Keratinocyte (primary cell): ENCODE measurements around the gene TTC24. TPM values are rescaled to one million over a fixed set of nuclear protein-coding genes. Genes with fewer than 3 reads are reported as not detected.

Experiments
- DNase-seq: peaks from one replicate; pipeline ENCODE4 v3.0.0-alpha.2; 2011; ENCODE audit warnings: low read depth, missing footprints, low spot score
- FAIRE-seq: peaks from 2 replicates; lab custom pipeline; 2011; peaks lifted over from hg19 to GRCh38; lab: Jason Lieb, UNC
- H2AFZ ChIP-seq: 2 replicates; pipeline ENCODE4 v1.6.0; 2012; ENCODE audit warnings: low read length, control low read depth, inconsistent platforms; ENCODE audit not compliant: control insufficient read depth
- H3K27ac ChIP-seq: 2 replicates; pipeline ENCODE4 v1.5.1; 2011; ENCODE audit warnings: low read length; ENCODE audit not compliant: control insufficient read depth, insufficient read depth
- H3K27me3 ChIP-seq: 3 replicates; pipeline ENCODE4 v1.6.0; 2011; ENCODE audit warnings: low read length; ENCODE audit not compliant: control insufficient read depth, insufficient read depth; ENCODE audit errors: extremely low read depth
- H3K36me3 ChIP-seq, 2 experiments: 2 replicates in 1 of 2; 3 replicates in 1 of 2; pipeline ENCODE4 v1.5.1; 2011; ENCODE audit warnings: low read length in 2 of 2, mild to moderate bottlenecking in 1 of 2; ENCODE audit not compliant: control insufficient read depth in 2 of 2, insufficient read depth in 2 of 2; ENCODE audit errors: extremely low read depth in 1 of 2
- H3K4me1 ChIP-seq: 3 replicates; pipeline ENCODE4 v1.5.1; 2011; ENCODE audit warnings: low read length; ENCODE audit not compliant: control insufficient read depth, insufficient read depth; ENCODE audit errors: extremely low read depth
- H3K4me2 ChIP-seq: 3 replicates; pipeline ENCODE4 v1.6.0; 2011; ENCODE audit warnings: low read depth, low read length; ENCODE audit not compliant: control insufficient read depth, insufficient read depth; ENCODE audit errors: extremely low read depth
- H3K4me3 ChIP-seq, 3 experiments: fragments of 200-600 bp in 1 of 3; sonication (generic) in 1 of 3; 2 replicates in 2 of 3; 3 replicates in 1 of 3; pipeline ENCODE4 v1.5.1; 2011 to 2016; ENCODE audit warnings: low read length in 3 of 3, mild to moderate bottlenecking in 3 of 3, control low read depth in 2 of 3, inconsistent platforms in 1 of 3, low read depth in 1 of 3, mixed read lengths in 1 of 3, mixed run types in 1 of 3, moderate library complexity in 1 of 3; ENCODE audit not compliant: control insufficient read depth in 2 of 3, insufficient read depth in 2 of 3; ENCODE audit errors: extremely low read depth in 1 of 3
- H3K79me2 ChIP-seq: 2 replicates; pipeline ENCODE4 v1.6.0; 2012; ENCODE audit warnings: low read length; ENCODE audit not compliant: control insufficient read depth, insufficient read depth
- H3K9ac ChIP-seq: 3 replicates; pipeline ENCODE4 v1.6.0; 2011; ENCODE audit warnings: low read length; ENCODE audit not compliant: control insufficient read depth, insufficient read depth; ENCODE audit errors: extremely low read depth
- H3K9me1 ChIP-seq: 3 replicates; pipeline ENCODE4 v1.6.0; 2011; ENCODE audit warnings: low read length; ENCODE audit not compliant: control insufficient read depth, insufficient read depth; ENCODE audit errors: extremely low read depth
- H3K9me3 ChIP-seq: 2 replicates; pipeline ENCODE4 v1.5.1; 2012; ENCODE audit warnings: low read depth, low read length; ENCODE audit not compliant: control insufficient read depth
- H4K20me1 ChIP-seq: 3 replicates; pipeline ENCODE4 v1.6.0; 2011; ENCODE audit warnings: low read length; ENCODE audit not compliant: control insufficient read depth, insufficient read depth; ENCODE audit errors: extremely low read depth
- EZH2 ChIP-seq: IDR thresholded peaks from one replicate; pipeline ENCODE4 v1.6.1; 2012; ENCODE audit warnings: inconsistent platforms, mild to moderate bottlenecking, low read length, moderate library complexity
- dilution Hi-C: fragments of 300-500 bp; cut with MboI; formaldehyde crosslinking; loops from one replicate; pipeline ENCODE4 v1.7.0; 2020; ENCODE audit warnings: low sequenced_read_pairs; ENCODE audit not compliant: extremely low pct_ligation_motif_present
- polyA plus RNA-seq, 5 experiments: library from polyadenylated mRNA; depleted of rRNA in 3 of 5; stranded (reverse) in 3 of 5; stranded (forward) in 1 of 5; unstranded in 1 of 5; fragments of >200 nt; gene quantifications; 1 replicate in 1 of 5; 2 replicates in 3 of 5; 3 replicates in 1 of 5; pipeline versions ENCODE4 v1.2.1 to v1.2.3, GENCODE V29; 2011 to 2012; ENCODE audit warnings: missing spikeins in 2 of 5, low read depth in 1 of 5, low replicate concordance in 1 of 5
- TF ChIP-seq, protein P1 (sequence below), 3 experiments: IDR thresholded peaks in 1 of 3; conservative IDR thresholded peaks in 1 of 3; optimal IDR thresholded peaks in 1 of 3; 2 replicates in 2 of 3; 3 replicates in 1 of 3; pipeline versions ENCODE3 to v1.5.1; 2011; ENCODE audit warnings: low read length in 3 of 3, mild to moderate bottlenecking in 3 of 3, moderate library complexity in 2 of 3, control low read depth in 1 of 3, inconsistent platforms in 1 of 3; ENCODE audit not compliant: insufficient read depth in 2 of 3; ENCODE audit errors: extremely low read depth in 1 of 3

Gene TTC24
- polyA plus RNA-seq, 1 donor (not counting 4 experiments of a cell fraction or from before 2014, with no cell fraction given): not detected

DNA sequence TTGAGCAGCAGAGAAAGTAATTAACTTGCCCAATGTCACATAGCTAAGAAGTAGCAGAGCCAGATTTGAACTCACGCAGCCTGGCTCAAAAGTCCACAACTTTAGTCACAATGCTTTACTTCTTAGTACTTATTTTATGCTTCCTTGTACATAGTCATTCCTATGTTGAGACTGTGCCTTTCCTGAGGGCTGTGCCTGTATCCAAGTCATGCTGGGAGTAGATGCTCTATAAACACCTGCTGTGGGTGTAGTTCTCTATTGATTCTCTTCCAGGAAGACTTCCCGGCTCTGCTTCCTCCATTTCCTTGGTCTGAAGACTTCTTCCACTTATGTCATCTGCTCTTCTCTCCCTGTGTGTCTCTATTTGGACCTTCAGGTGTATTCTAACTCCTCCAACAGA lies 23.8 kb upstream of the TTC24 start:
- H3K9me1 ChIP-seq: no peaks in the 10 kb centered on the region
- dilution Hi-C loops: no loop called here
- H3K4me2 ChIP-seq: no peak overlapping the region
- no peak overlapping the region for H3K4me3 ChIP-seq
- H3K27me3 ChIP-seq: no peaks in the 10 kb centered on the region
- TF ChIP-seq EZH2: no peak
- TF ChIP-seq, protein P1, sequence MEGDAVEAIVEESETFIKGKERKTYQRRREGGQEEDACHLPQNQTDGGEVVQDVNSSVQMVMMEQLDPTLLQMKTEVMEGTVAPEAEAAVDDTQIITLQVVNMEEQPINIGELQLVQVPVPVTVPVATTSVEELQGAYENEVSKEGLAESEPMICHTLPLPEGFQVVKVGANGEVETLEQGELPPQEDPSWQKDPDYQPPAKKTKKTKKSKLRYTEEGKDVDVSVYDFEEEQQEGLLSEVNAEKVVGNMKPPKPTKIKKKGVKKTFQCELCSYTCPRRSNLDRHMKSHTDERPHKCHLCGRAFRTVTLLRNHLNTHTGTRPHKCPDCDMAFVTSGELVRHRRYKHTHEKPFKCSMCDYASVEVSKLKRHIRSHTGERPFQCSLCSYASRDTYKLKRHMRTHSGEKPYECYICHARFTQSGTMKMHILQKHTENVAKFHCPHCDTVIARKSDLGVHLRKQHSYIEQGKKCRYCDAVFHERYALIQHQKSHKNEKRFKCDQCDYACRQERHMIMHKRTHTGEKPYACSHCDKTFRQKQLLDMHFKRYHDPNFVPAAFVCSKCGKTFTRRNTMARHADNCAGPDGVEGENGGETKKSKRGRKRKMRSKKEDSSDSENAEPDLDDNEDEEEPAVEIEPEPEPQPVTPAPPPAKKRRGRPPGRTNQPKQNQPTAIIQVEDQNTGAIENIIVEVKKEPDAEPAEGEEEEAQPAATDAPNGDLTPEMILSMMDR (optimal IDR thresholded peaks at IDR 0.05 in 1 of 3, IDR thresholded peaks at IDR 0.05 in 1 of 3, conservative IDR thresholded peaks at IDR 0.05 in 1 of 3; ENCODE audit: extremely low read depth in 1 of 3, insufficient read depth in 2 of 3, low read length in 3 of 3): no peak
- peaks cover 2% of the 10 kb centered on the region for H3K4me1 ChIP-seq
- H3K36me3 ChIP-seq: peaks cover 0 to 24% of the 10 kb centered on the region in 2 experiments
- no peak overlapping the region for H3K9ac ChIP-seq
- no peaks in the 10 kb centered on the region for H3K9me3 ChIP-seq
- DNase-seq (no peak), FAIRE-seq (no peak)
- H4K20me1 ChIP-seq: no peaks in the 10 kb centered on the region
- H3K27ac ChIP-seq: no peak overlapping the region
- H2AFZ ChIP-seq: no peak overlapping the region
- H3K79me2 ChIP-seq: no peaks in the 10 kb centered on the region

DNA sequence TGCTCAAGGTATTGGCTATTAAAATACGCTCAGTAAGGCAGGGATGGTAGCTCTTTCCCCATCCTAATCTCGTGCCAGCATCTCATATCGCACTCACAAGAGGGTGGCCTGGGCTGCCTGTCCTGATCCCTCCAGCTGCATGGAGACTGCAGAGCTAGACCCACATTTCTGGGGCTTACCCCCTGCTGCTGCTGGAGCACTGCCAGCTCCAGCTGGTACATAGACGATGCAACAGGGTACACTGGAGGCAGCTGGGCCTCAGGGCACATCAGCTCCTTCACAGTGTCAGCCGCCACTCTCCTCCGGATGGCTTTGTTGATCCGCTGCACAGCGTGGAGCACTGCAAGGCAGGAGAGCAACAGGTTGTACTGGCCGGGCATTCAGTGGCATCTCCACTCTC lies 23.2 kb upstream of the TTC24 start:
- H3K36me3 ChIP-seq: peaks cover 0 to 24% of the 10 kb centered on the region in 2 experiments
- H3K9ac ChIP-seq: no peak overlapping the region
- H3K9me1 ChIP-seq: no peaks in the 10 kb centered on the region
- DNase-seq: no peak
- H3K9me3 ChIP-seq: no peaks in the 10 kb centered on the region
- no peak overlapping the region for H3K4me3 ChIP-seq
- H4K20me1 ChIP-seq: no peaks in the 10 kb centered on the region
- H3K4me1 ChIP-seq: peaks cover 2% of the 10 kb centered on the region
- no peak overlapping the region for H3K27ac ChIP-seq
- no peaks in the 10 kb centered on the region for H3K79me2 ChIP-seq
- no peak for TF ChIP-seq EZH2
- TF ChIP-seq, protein P1 (optimal IDR thresholded peaks at IDR 0.05 in 1 of 3, IDR thresholded peaks at IDR 0.05 in 1 of 3, conservative IDR thresholded peaks at IDR 0.05 in 1 of 3; ENCODE audit: extremely low read depth in 1 of 3, insufficient read depth in 2 of 3, low read length in 3 of 3): no peak
- H3K4me2 ChIP-seq: no peak overlapping the region
- dilution Hi-C loops: no loop called here
- no peaks in the 10 kb centered on the region for H3K27me3 ChIP-seq
- H2AFZ ChIP-seq: no peak overlapping the region
- FAIRE-seq: no peak
